ENCODE results near the gene IGSF21.

The IGSF21 gene

GRCh38 chr1:18246543-18246942, 138.9 kb downstream of the IGSF21 start:
- H3K36me3 Mint-ChIP-seq (ENCODE audit: low read depth) = no peaks in the 10 kb centered on the region
- H3K4me3 Mint-ChIP-seq = no peak overlapping the region
- H3K9me3 Mint-ChIP-seq = peaks cover 4% of the 10 kb centered on the region
- peaks cover 57% of the 10 kb centered on the region for H3K27me3 Mint-ChIP-seq (ENCODE audit: low read depth)
- H3K4me1 Mint-ChIP-seq = no peaks in the 10 kb centered on the region
- TF ChIP-seq CTCF (IDR thresholded peaks at IDR 0.05; ENCODE audit: unreplicated experiment in 3 of 3) = no peak
- no peak overlapping the region for H3K27ac Mint-ChIP-seq

GRCh38 chr1:18247151-18247550, 139.6 kb downstream of the IGSF21 start:
- Mint-ChIP-seq H3K27me3 (ENCODE audit: low read depth) (peaks cover 60% of the 10 kb centered on the region), H3K27ac (no peak overlapping the region), H3K36me3 (ENCODE audit: low read depth) (no peaks in the 10 kb centered on the region), H3K9me3 (peaks cover 4% of the 10 kb centered on the region), H3K4me1 (no peaks in the 10 kb centered on the region), H3K4me3 (no peak overlapping the region)
- no peak for TF ChIP-seq CTCF (IDR thresholded peaks at IDR 0.05; ENCODE audit: unreplicated experiment in 3 of 3)

- TF ChIP-seq CTCF (IDR thresholded peaks at IDR 0.05; ENCODE audit: unreplicated experiment in 3 of 3) = no peak
- Mint-ChIP-seq H3K27me3 (ENCODE audit: low read depth) (peaks cover 64% of the 10 kb centered on the region), H3K27ac (no peak overlapping the region), H3K36me3 (ENCODE audit: low read depth) (no peaks in the 10 kb centered on the region), H3K4me3 (no peak overlapping the region), H3K4me1 (no peaks in the 10 kb centered on the region), H3K9me3 (peaks cover 4% of the 10 kb centered on the region)
Measured at GRCh38 chr1:18249631-18250030, 142.0 kb downstream of the IGSF21 start.

GRCh38 chr1:18253093-18253492, 145.5 kb downstream of the IGSF21 start:
- no peak for TF ChIP-seq CTCF (IDR thresholded peaks at IDR 0.05; ENCODE audit: unreplicated experiment in 3 of 3)
- Mint-ChIP-seq H3K27me3 (ENCODE audit: low read depth) (peaks cover 61% of the 10 kb centered on the region), H3K4me3 (no peak overlapping the region), H3K9me3 (peaks cover 6% of the 10 kb centered on the region), H3K36me3 (ENCODE audit: low read depth) (no peaks in the 10 kb centered on the region), H3K4me1 (no peaks in the 10 kb centered on the region), H3K27ac (no peak overlapping the region)

GRCh38 chr1:18256282-18257235, 149.0 kb downstream of the IGSF21 start:
- peaks cover 56% of the 10 kb centered on the region for H3K27me3 Mint-ChIP-seq (ENCODE audit: low read depth)
- H3K9me3 Mint-ChIP-seq = peaks cover 3% of the 10 kb centered on the region
- no peak overlapping the region for H3K4me3 Mint-ChIP-seq
- H3K4me1 Mint-ChIP-seq = no peaks in the 10 kb centered on the region
- H3K36me3 Mint-ChIP-seq (ENCODE audit: low read depth) = no peaks in the 10 kb centered on the region
- no peak for TF ChIP-seq CTCF (IDR thresholded peaks at IDR 0.05; ENCODE audit: unreplicated experiment in 3 of 3)
- H3K27ac Mint-ChIP-seq = no peak overlapping the region

GRCh38 chr1:18257778-18258177, 150.2 kb downstream of the IGSF21 start:
- Mint-ChIP-seq H3K4me1 (no peaks in the 10 kb centered on the region), H3K9me3 (peaks cover 3% of the 10 kb centered on the region), H3K27ac (no peak overlapping the region), H3K36me3 (ENCODE audit: low read depth) (no peaks in the 10 kb centered on the region), H3K27me3 (ENCODE audit: low read depth) (peaks cover 59% of the 10 kb centered on the region), H3K4me3 (no peak overlapping the region)
- no peak for TF ChIP-seq CTCF (IDR thresholded peaks at IDR 0.05; ENCODE audit: unreplicated experiment in 3 of 3)

All from nephron (organoid).